Cardiac fibroblast (primary cell): Measurements from ENCODE around the gene CDK19.

Experiments
- DNase-seq, 2 donors: peaks; one replicate each; pipeline versions ENCODE4 v3.0.0 to v3.0.0-alpha.2; 2010; ENCODE audit warnings: low read depth in 2 of 2
- H3K4me3 ChIP-seq, 2 donors: replicated peaks in 1 of 2; 1 replicate in 1 of 2; 2 replicates in 1 of 2; pipeline ENCODE4 v1.5.1; 2011; ENCODE audit warnings: low read depth in 2 of 2, low read length in 2 of 2, mild to moderate bottlenecking in 2 of 2, moderate library complexity in 1 of 2
- TF ChIP-seq, protein P1 (sequence below): IDR thresholded peaks from one replicate; pipeline ENCODE4 v1.5.1; 2011; ENCODE audit warnings: low read depth, mild to moderate bottlenecking, low read length, inconsistent platforms

The CDK19 gene

DNA sequence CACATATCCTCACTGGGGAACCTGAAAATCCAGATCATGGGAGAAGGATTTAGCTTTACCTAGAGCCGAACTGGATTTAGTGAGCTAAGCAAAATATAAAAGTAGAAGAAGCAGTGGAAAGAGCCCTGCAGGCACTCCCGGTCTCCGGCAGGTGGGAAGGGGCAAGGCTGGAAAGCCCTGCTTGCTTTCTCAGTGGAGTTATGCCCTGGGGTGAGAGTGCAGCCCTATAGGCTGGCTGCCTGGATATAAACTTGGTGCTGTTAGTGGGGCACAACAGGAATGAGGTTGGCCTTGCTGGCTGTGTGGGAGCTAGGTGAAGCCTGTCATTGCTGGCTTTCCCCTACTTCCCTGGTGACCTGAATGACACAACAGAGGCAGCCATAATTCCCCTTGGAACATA is 122.0 kb downstream of the CDK19 start:
- TF ChIP-seq, protein P1, sequence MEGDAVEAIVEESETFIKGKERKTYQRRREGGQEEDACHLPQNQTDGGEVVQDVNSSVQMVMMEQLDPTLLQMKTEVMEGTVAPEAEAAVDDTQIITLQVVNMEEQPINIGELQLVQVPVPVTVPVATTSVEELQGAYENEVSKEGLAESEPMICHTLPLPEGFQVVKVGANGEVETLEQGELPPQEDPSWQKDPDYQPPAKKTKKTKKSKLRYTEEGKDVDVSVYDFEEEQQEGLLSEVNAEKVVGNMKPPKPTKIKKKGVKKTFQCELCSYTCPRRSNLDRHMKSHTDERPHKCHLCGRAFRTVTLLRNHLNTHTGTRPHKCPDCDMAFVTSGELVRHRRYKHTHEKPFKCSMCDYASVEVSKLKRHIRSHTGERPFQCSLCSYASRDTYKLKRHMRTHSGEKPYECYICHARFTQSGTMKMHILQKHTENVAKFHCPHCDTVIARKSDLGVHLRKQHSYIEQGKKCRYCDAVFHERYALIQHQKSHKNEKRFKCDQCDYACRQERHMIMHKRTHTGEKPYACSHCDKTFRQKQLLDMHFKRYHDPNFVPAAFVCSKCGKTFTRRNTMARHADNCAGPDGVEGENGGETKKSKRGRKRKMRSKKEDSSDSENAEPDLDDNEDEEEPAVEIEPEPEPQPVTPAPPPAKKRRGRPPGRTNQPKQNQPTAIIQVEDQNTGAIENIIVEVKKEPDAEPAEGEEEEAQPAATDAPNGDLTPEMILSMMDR = no peak
- H3K4me3 ChIP-seq = no peak overlapping the region
- DNase-seq = no peak

- TF ChIP-seq, protein P1 = no peak
- no peak overlapping the region for H3K4me3 ChIP-seq
- no peak for DNase-seq
These were observed 124.4 kb downstream of the CDK19 start for GRCh38 chr6:110690916-110691315.

- no peak overlapping the region for H3K4me3 ChIP-seq
- TF ChIP-seq, protein P1 = no peak
- no peak for DNase-seq
These were observed 125.1 kb downstream of the CDK19 start for GRCh38 chr6:110690106-110690654.

DNA sequence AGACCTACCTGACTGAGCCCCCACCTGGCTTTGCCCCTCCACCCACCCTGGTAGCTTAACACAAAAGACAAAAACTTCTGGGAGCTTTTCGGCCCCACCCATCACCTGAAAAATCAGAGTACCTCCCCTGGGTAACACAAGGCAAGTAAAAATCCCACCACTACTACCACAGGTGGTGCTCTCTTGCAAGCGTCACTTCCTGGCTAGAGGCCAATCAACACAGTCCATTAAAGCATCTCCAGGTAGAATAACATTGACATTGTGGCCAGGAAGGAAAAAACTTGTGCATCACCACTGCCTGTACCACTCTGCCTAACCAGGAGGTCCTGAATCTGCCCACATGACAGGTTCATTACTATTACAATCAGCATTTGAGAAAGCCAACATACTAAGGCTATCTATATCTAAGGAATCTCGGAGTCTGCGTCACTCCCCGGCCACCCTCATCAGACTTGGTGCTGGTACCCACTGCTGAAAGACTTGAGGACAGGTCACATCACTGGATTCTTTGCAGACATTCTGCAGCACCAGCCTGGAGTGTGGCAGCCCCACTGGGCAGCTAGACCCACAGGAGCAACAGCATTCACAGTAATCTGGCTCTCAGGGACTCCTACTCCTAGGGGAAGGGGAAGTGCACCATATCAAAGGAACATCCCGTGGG is 125.9 kb downstream of the CDK19 start:
- no peak for DNase-seq
- TF ChIP-seq, protein P1 = no peak
- no peak overlapping the region for H3K4me3 ChIP-seq

- no peak overlapping the region for H3K4me3 ChIP-seq
- TF ChIP-seq, protein P1 = no peak
- no peak for DNase-seq
These were observed 126.5 kb downstream of the CDK19 start for GRCh38 chr6:110688661-110689268.

GRCh38 chr6:110687326-110687725 is 127.9 kb downstream of the CDK19 start:
- H3K4me3 ChIP-seq = no peak overlapping the region
- DNase-seq = no peak

More at GRCh38 chr6:110687326-110687725, 127.9 kb downstream of the CDK19 start:
- TF ChIP-seq, protein P1 = no peak
